A549 (cell line): ENCODE measurements around the gene FRMD7. TPM values are rescaled to one million over a fixed set of nuclear protein-coding genes. Genes with fewer than 3 reads are reported as not detected.

ENCODE experiments used
- ATAC-seq, 2 experiments: fragments of 200-7000 bp in 1 of 2; fragments of >200 bp in 1 of 2; cut with Nextera tagmentation in 1 of 2; cut with Tn5 transposase in 1 of 2; 3 replicates each; pipeline versions ENCODE4 v1.8.0 to v1.9.1; 2018 to 2020; ENCODE audit warnings: mild to moderate bottlenecking in 1 of 2, moderate library complexity in 1 of 2
- CTCF ChIA-PET: fragments of 300-600 bp; sonication (Branson Sonifier 250); formaldehyde crosslinking; extraction: SDS; loops from one replicate; lab custom pipeline; 2021; ENCODE audit warnings: antibody characterized with exemption, inconsistent platforms; lab: Yijun Ruan, JAX
- POLR2A ChIA-PET: fragments of 350-600 bp; formaldehyde crosslinking; extraction: SDS; loops from one replicate; lab custom pipeline; 2021; ENCODE audit warnings: antibody characterized with exemption, inconsistent platforms; lab: Yijun Ruan, JAX
- DNase-seq, 2 experiments: peaks; one replicate each; pipeline versions ENCODE4 v3.0.0 to v3.0.0-alpha.2; 2011 to 2016; ENCODE audit warnings: low read depth in 1 of 2, low spot score in 1 of 2
- FAIRE-seq: peaks from 2 replicates; lab custom pipeline; 2011; peaks lifted over from hg19 to GRCh38; lab: Jason Lieb, UNC
- H3K27ac ChIP-seq, 2 experiments: fragments of >200 bp; sonication (Bioruptor Twin); formaldehyde crosslinking; 3 replicates each; pipeline ENCODE4 v1.5.1; 2016 to 2017
- H3K4me1 ChIP-seq: fragments of >200 bp; sonication (Bioruptor Twin); formaldehyde crosslinking; 3 replicates; pipeline ENCODE4 v1.6.1; 2016
- H3K4me2 ChIP-seq: fragments of >200 bp; sonication (Bioruptor Twin); formaldehyde crosslinking; 3 replicates; pipeline ENCODE4 v1.6.1; 2016
- H3K4me3 ChIP-seq: fragments of >200 bp; sonication (Bioruptor Twin); formaldehyde crosslinking; 3 replicates; pipeline ENCODE4 v1.5.1; 2016
- H3K9me3 ChIP-seq: fragments of >200 bp; sonication (Bioruptor Twin); formaldehyde crosslinking; 3 replicates; pipeline ENCODE4 v1.6.1; 2016
- CBX2 ChIP-seq: fragments of 200-600 bp; sonication (generic); IDR thresholded peaks from 2 replicates; pipeline ENCODE4 v1.6.1; 2016; ENCODE audit warnings: low read depth, mild to moderate bottlenecking, borderline replicate concordance
- CBX8 ChIP-seq: fragments of 200-600 bp; sonication (generic); IDR thresholded peaks from 2 replicates; pipeline ENCODE4 v1.6.1; 2016
- EP300 ChIP-seq, 2 experiments: fragments of >200 bp; sonication (Bioruptor Twin); formaldehyde crosslinking; IDR thresholded peaks; 2 replicates in 1 of 2; 3 replicates in 1 of 2; pipeline ENCODE4 v1.6.1; 2016 to 2017
- FOXS1 ChIP-seq: fragments of 250-450 bp; sonication (Bioruptor Pico); IDR thresholded peaks from 2 replicates; pipeline ENCODE4 v1.5.0; 2020; ENCODE audit warnings: mild to moderate bottlenecking, moderate library complexity
- HOXB5 ChIP-seq: fragments of 250-450 bp; sonication (Bioruptor Pico); IDR thresholded peaks from 2 replicates; pipeline ENCODE4 v1.5.0; 2020; ENCODE audit warnings: mild to moderate bottlenecking, moderate library complexity
- KDM1A ChIP-seq: fragments of 200-600 bp; sonication (generic); IDR thresholded peaks from 2 replicates; pipeline ENCODE4 v1.6.1; 2016; ENCODE audit warnings: low read depth, mild to moderate bottlenecking
- KDM5A ChIP-seq: fragments of 200-600 bp; sonication (generic); IDR thresholded peaks from 2 replicates; pipeline ENCODE4 v1.6.1; 2016; ENCODE audit warnings: antibody characterized with exemption, mild to moderate bottlenecking
- NFE2L2 ChIP-seq: fragments of 150-350 bp; conservative IDR thresholded peaks from 2 replicates; pipeline ENCODE4 v1.6.1; 2014; ENCODE audit warnings: low read length
- POLR2AphosphoS2 ChIP-seq: conservative IDR thresholded peaks from 2 replicates; pipeline ENCODE4 v1.6.1; 2012; ENCODE audit warnings: low read length, improper control_type of control experiment, inconsistent platforms
- RARB ChIP-seq: fragments of 250-450 bp; sonication (Bioruptor Pico); IDR thresholded peaks from 2 replicates; pipeline ENCODE4 v1.8.0; 2021; ENCODE audit warnings: mild to moderate bottlenecking, moderate library complexity
- SREBF2 ChIP-seq: fragments of 450-650 bp; IDR thresholded peaks from 2 replicates; pipeline ENCODE4 v1.6.1; 2014; ENCODE audit warnings: mild to moderate bottlenecking, moderate library complexity
- WGBS: methylation state at CpG from one replicate; pipeline ENCODE4 v1.1.6; 2017; ENCODE audit errors: missing lambda C conversion rate; 5-methylcytosine and 5-hydroxymethylcytosine counted together
- polyA plus RNA-seq, 4 experiments: library from polyadenylated mRNA; depleted of rRNA in 3 of 4; stranded (reverse); fragments of >200 nt; fragmentation: RNase III in 1 of 4; extraction: RNeasy Plus Mini Kit Qiagen cat#74134 plus additional on column Dnase treatment in 1 of 4; gene quantifications; 2 replicates in 3 of 4; 3 replicates in 1 of 4; pipeline ENCODE4 v1.2.3, GENCODE V29; 2011 to 2017
- TF ChIP-seq, protein P1 (sequence below): IDR thresholded peaks from 2 replicates; pipeline ENCODE4 v1.6.1; 2012; ENCODE audit warnings: low read depth, borderline replicate concordance

The FRMD7 gene
- polyA plus RNA-seq, 2 of the 4 experiments (the other 2 are of a cell fraction): not detected

DNA sequence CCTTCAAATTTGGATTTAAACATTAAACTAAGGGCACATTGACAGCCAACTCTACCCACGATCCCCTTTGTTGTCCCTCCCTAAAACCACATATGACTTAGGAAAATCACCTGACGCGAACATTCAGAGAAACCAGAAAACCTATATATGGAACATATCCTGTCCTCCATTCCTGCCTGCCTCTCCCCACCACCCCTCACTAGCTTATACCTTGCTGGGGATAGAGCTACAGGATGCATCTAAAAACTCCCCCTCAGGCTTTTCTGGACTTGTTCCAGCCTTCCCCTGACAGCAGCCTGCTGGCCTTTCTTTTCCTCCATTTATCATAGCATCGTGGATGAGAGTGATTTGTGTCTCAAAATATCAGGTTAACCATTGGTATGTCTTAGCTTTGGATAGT lies 96.0 kb downstream of the FRMD7 start:
- WGBS: 64% methylated on average over 4 of the region's 4 CpGs
- H3K4me2 ChIP-seq: no peak overlapping the region
- ChIA-PET CTCF (no interaction called here), POLR2A (no interaction called here)
- no peak for FAIRE-seq
- no peak for TF ChIP-seq HOXB5 (CRISPR knock-in tag)
- TF ChIP-seq FOXS1: no peak
- TF ChIP-seq RARB: no peak
- TF ChIP-seq NFE2L2: no peak
- TF ChIP-seq, protein P1, sequence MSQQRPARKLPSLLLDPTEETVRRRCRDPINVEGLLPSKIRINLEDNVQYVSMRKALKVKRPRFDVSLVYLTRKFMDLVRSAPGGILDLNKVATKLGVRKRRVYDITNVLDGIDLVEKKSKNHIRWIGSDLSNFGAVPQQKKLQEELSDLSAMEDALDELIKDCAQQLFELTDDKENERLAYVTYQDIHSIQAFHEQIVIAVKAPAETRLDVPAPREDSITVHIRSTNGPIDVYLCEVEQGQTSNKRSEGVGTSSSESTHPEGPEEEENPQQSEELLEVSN: no peak
- ATAC-seq: no peak
- no peaks in the 10 kb centered on the region for H3K9me3 ChIP-seq
- no peak overlapping the region for H3K27ac ChIP-seq
- DNase-seq: no peak
- no peaks in the 10 kb centered on the region for H3K4me1 ChIP-seq
- no peak overlapping the region for H3K4me3 ChIP-seq

DNA sequence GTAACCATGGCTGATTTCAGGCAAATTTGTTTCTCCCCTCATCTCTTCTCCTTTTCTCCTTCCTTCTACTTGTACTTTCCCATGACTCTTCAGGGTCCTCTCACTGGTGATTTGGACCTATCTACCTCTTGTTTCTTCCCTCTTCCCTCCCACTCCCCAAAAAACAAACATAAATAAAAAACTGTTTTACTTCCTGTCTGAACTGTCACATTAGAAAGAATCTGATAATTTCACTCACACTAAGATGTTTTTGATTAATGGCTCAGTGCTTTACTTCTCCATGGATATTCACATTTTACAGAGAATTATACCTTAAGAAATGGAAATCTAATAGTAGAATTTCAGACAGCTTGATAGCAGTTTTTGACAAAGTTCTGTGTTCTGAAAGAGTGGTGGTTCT lies 97.6 kb downstream of the FRMD7 start:
- H3K9me3 ChIP-seq: no peaks in the 10 kb centered on the region
- FAIRE-seq (no peak), ATAC-seq (no peak), DNase-seq (no peak)
- no peak overlapping the region for H3K4me3 ChIP-seq
- CTCF ChIA-PET: interaction anchor here (1.3 kb wide), 1 partner anchor 41 kb away, joined by 4 read pairs; no protein-coding TSS in a partner anchor
- no peaks in the 10 kb centered on the region for H3K4me1 ChIP-seq
- no peak overlapping the region for H3K4me2 ChIP-seq
- H3K27ac ChIP-seq: no peak overlapping the region
- TF ChIP-seq EP300 (IDR thresholded peaks at IDR 0.05) (no peak), SREBF2 (no peak), KDM1A (no peak), CBX8 (no peak), POLR2AphosphoS2 (no peak), CBX2 (no peak), KDM5A (no peak)
- POLR2A ChIA-PET: no interaction called here

Other genes starting within 250 kb of the FRMD7 start
- 16.8 and 23.9 TPM in 2 replicates for gene STK26, start 104.7 kb downstream of the FRMD7 start, polyA plus RNA-seq (2011; rRNA removed)
- gene STK26, start 104.7 kb downstream of the FRMD7 start, polyA plus RNA-seq (2017; fragmentation: RNase III; extraction: RNeasy Plus Mini Kit Qiagen cat#74134 plus additional on column Dnase treatment): 10.0 to 11.5 TPM (median 11.3 TPM) in 3 replicates
- 26.2 and 27.2 TPM in 2 replicates for gene RAP2C, start 91.4 kb upstream of the FRMD7 start, polyA plus RNA-seq (2011; rRNA removed)
- gene RAP2C, start 91.4 kb upstream of the FRMD7 start, polyA plus RNA-seq (2017; fragmentation: RNase III; extraction: RNeasy Plus Mini Kit Qiagen cat#74134 plus additional on column Dnase treatment): 25.8 to 29.3 TPM (median 28.9 TPM) in 3 replicates